Spleen (tissue), 11 donors: ENCODE results near the gene CCPG1. TPM values are rescaled to one million over a fixed set of nuclear protein-coding genes. Genes with fewer than 3 reads are reported as not detected.

Experiments
- DNase-seq: peaks from one replicate; pipeline ENCODE4 v3.0.0-alpha.2; 2020
- H3K27ac ChIP-seq, 8 donors: fragments of 200-600 bp; sonication (generic) in 7 of 8; 1 replicate in 4 of 8; 2 replicates in 4 of 8; pipeline versions ENCODE4 v1.5.0 to v1.8.0; 2016 to 2021; ENCODE audit warnings: inconsistent platforms in 4 of 8, mild to moderate bottlenecking in 4 of 8, moderate library complexity in 1 of 8
- H3K27me3 ChIP-seq, 7 donors: fragments of 200-600 bp; sonication (generic) in 6 of 7; replicated peaks in 1 of 7; 1 replicate in 4 of 7; 2 replicates in 3 of 7; pipeline versions ENCODE4 v1.5.0 to v1.8.0; 2016 to 2021; ENCODE audit warnings: inconsistent platforms in 3 of 7, mild to moderate bottlenecking in 1 of 7
- H3K36me3 ChIP-seq, 6 donors: fragments of 200-600 bp; sonication (generic) in 5 of 6; 1 replicate in 4 of 6; 2 replicates in 2 of 6; pipeline versions ENCODE4 v1.5.0 to v1.8.0; 2016 to 2021; ENCODE audit warnings: inconsistent platforms in 2 of 6
- H3K4me1 ChIP-seq, 6 donors: fragments of 200-600 bp; sonication (generic) in 5 of 6; 1 replicate in 3 of 6; 2 replicates in 3 of 6; pipeline versions ENCODE4 v1.5.0 to v1.8.0; 2016 to 2021; ENCODE audit warnings: inconsistent platforms in 3 of 6
- H3K4me3 ChIP-seq, 8 donors: fragments of 200-600 bp; sonication (generic) in 7 of 8; 1 replicate in 4 of 8; 2 replicates in 4 of 8; pipeline versions ENCODE4 v1.5.0 to v1.8.0; 2016 to 2021; ENCODE audit warnings: inconsistent platforms in 4 of 8, mild to moderate bottlenecking in 4 of 8, moderate library complexity in 2 of 8
- H3K9me3 ChIP-seq, 8 donors: fragments of 200-600 bp; sonication (generic) in 7 of 8; 1 replicate in 4 of 8; 2 replicates in 4 of 8; pipeline versions ENCODE4 v1.5.0 to v1.8.0; 2016 to 2021; ENCODE audit warnings: inconsistent platforms in 4 of 8
- CTCF ChIP-seq, 11 experiments: fragments of 200-600 bp in 7 of 11; fragments of 450-650 bp in 4 of 11; sonication (generic) in 4 of 11; IDR thresholded peaks in 8 of 11; conservative IDR thresholded peaks in 3 of 11; 1 replicate in 7 of 11; 2 replicates in 4 of 11; pipeline versions ENCODE4 v1.4.0 to v1.8.0; 2016 to 2021; ENCODE audit warnings: antibody characterized with exemption in 11 of 11, inconsistent platforms in 4 of 11, mild to moderate bottlenecking in 1 of 11
- POLR2A ChIP-seq, 3 donors: fragments of 450-650 bp; IDR thresholded peaks; one replicate each; pipeline ENCODE4 v1.5.1; 2017; ENCODE audit warnings: antibody characterized with exemption in 3 of 3, mild to moderate bottlenecking in 1 of 3
- POLR2AphosphoS5 ChIP-seq, 3 donors: sonication (generic); formaldehyde crosslinking; IDR thresholded peaks; one replicate each; pipeline ENCODE4 v1.5.1; 2017; ENCODE audit warnings: antibody characterized with exemption in 3 of 3
- WGBS, 5 donors: extraction: QIAGEN DNeasy Blood & Tissue Kit in 3 of 5; methylation state at CpG; one replicate each; pipeline versions ENCODE4 v1.1.5 to v1.1.7; 2013 to 2018; 5-methylcytosine and 5-hydroxymethylcytosine counted together
- intact Hi-C: fragments of 100-400 bp; cut with DNase I; formaldehyde crosslinking; loops from one replicate; pipeline ENCODE4 v1.15.0; 2023; ENCODE audit warnings: low total_unique reads
- polyA plus RNA-seq, 3 donors: library from polyadenylated mRNA; stranded (reverse); fragments of 200-250 nt; gene quantifications; one replicate each; pipeline ENCODE4 v1.2.1, GENCODE V29; 2013
- total RNA-seq, 7 donors: library from RNA; depleted of rRNA in 3 of 7; stranded (reverse); fragments of >200 nt in 3 of 7; fragmentation: NEBNext Ultra II Directional in 4 of 7; extraction: Animal tissue kit (Norgen Biotek cat#: 25700) in 4 of 7; gene quantifications; one replicate each; pipeline versions ENCODE4 v1.1.0 to v1.2.1, GENCODE V29; 2016 to 2021
- donor health status: healthy with polysubstance abuse.
- donor health status: DM: no; HTN: no; CAD: no; lungs with moderate emphysema.
- donor health status: DM: no; HTN: no; CAD: no.
- donor health status: Bipolar disorder and iron deficiency.
- donor health status: healthy.
- donor health status: DM: no; HTN: no; CAD: no.
- donor health status: DM: yes; HTN: yes; CAD: no.

Gene CCPG1
- total and polyA plus RNA-seq, 10 donors, result 9.5 to 103 (median 65.0) TPM

DNA sequence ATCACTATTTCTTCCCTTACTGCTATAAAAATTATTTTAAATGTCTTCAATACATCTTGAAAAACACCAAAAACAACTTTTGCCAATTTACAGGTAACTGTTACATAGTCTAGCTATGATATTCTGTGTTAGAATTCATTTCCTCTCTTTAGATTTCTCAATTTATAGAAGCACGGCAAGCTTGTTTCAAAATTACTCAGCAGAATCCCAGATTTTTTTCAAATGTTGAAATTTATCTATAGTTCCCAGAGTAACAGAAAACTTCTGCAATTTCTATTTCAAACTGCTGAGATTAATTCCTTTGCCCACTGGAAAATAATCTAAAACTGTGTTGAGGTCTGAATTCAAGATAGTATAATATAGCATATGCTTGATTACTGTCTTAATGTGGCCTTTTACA lies 41.2 kb downstream of the CCPG1 start:
- intact Hi-C loops, result no loop called here
- H3K4me1 ChIP-seq, result peaks cover 0 to 10% (median under 1%) of the 10 kb centered on the region in 6 donors
- no peak overlapping the region for H3K27ac ChIP-seq
- 34 to 85% (median 44%) methylated on average over 1 of the region's 1 CpG for WGBS, 5 donors
- no peaks in the 10 kb centered on the region for H3K27me3 ChIP-seq
- DNase-seq, result no peak
- no peaks in the 10 kb centered on the region for H3K9me3 ChIP-seq
- H3K36me3 ChIP-seq, result peaks cover 0 to 87% (median 46%) of the 10 kb centered on the region in 6 donors
- no peak overlapping the region for H3K4me3 ChIP-seq
- TF ChIP-seq POLR2A (IDR thresholded peaks at IDR 0.05) (no peak), POLR2AphosphoS5 (IDR thresholded peaks at IDR 0.05) (no peak), CTCF (IDR thresholded peaks at IDR 0.05 in 8 of 11, conservative IDR thresholded peaks at IDR 0.05 in 3 of 11) (no peak)

DNA sequence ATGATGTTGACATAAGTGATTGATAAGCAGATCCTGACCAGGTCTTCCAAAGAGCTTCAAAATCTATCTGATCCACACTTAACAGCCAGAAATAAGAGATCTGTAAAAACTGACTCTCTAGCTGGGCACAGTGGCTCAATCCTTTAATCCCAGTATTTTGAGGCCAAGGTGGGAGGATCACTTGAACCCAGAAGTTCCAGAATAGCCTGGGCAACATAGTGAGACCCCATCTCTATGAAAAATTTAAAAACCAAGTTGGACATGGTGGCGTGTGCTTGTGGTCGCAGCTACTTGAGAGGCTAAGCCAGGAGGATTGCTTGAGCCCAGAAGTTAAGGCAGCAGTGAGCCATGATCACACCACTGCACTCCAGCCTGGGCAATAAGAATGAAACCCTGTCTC lies 45.5 kb downstream of the CCPG1 start:
- TF ChIP-seq CTCF (IDR thresholded peaks at IDR 0.05 in 8 of 11, conservative IDR thresholded peaks at IDR 0.05 in 3 of 11), result no peak
- no peak for TF ChIP-seq POLR2A (IDR thresholded peaks at IDR 0.05)
- no peak for TF ChIP-seq POLR2AphosphoS5 (IDR thresholded peaks at IDR 0.05)
- Histone ChIP-seq H3K4me1 (peaks cover 0 to 10% (median 2%) of the 10 kb centered on the region in 6 donors), H3K27me3 (no peaks in the 10 kb centered on the region), H3K27ac (no peak overlapping the region), H3K36me3 (peaks cover 0 to 87% (median 41%) of the 10 kb centered on the region in 6 donors), H3K4me3 (no peak overlapping the region), H3K9me3 (no peaks in the 10 kb centered on the region)
- WGBS, 5 donors, result 91 to 100% (median 100%) methylated on average over 2 of the region's 2 CpGs
- no peak for DNase-seq
- intact Hi-C loops, result no loop called here

DNA sequence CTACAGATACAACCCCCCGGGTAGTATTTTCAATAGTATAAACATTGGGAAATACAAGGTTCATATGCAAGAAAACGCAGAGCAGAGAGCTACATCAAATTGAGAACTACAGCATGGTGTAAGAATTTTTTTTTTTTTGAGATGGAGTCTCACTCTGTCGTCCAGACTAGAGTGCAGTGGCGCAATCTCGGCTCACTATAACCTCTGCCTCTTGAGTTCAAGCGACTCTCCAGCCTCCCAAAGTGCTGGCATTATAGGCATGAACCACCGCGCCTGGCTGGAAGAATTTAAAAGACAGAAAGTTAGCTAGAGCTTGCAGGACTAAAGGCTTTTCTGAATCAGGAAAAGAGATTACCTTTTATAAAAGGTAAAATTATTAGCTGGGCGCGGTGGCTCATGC lies 47.1 kb downstream of the CCPG1 start:
- Histone ChIP-seq H3K9me3 (no peaks in the 10 kb centered on the region), H3K27me3 (no peaks in the 10 kb centered on the region), H3K36me3 (peaks cover 0 to 99% (median 51%) of the 10 kb centered on the region in 6 donors), H3K4me3 (no peak overlapping the region), H3K4me1 (peaks cover 0 to 5% (median 0%) of the 10 kb centered on the region in 6 donors), H3K27ac (no peak overlapping the region)
- DNase-seq, result no peak
- WGBS, 5 donors, result 86 to 90% (median 89%) methylated on average over 10 of the region's 10 CpGs
- intact Hi-C loops, result no loop called here
- no peak for TF ChIP-seq CTCF (IDR thresholded peaks at IDR 0.05 in 8 of 11, conservative IDR thresholded peaks at IDR 0.05 in 3 of 11)

DNA sequence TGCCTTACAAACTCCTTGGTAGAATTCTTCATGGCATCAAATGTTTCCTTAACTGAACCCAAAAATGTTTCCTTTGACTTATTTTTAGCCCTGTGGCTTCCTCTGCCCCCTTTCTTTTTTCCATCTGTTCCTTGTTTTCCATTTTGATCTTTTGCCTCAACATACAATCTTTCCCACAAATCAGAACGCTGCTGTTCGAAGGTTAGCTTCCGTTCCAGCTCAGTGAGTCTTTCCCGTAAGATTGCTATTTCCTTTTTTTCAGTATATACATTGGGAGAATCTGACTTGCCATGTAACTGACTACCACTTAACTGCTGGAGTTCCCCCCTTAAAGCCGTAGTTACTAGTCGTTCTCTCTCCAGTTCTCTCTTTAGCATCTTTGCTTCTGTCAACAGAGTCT lies 47.9 kb downstream of the CCPG1 start:
- Histone ChIP-seq H3K9me3 (no peaks in the 10 kb centered on the region), H3K27ac (no peak overlapping the region), H3K4me3 (no peak overlapping the region), H3K27me3 (no peaks in the 10 kb centered on the region), H3K36me3 (peaks cover 0 to 99% (median 59%) of the 10 kb centered on the region in 6 donors), H3K4me1 (peaks cover 0 to 5% (median 0%) of the 10 kb centered on the region in 6 donors)
- WGBS, 5 donors, result 31 to 53% (median 36%) methylated on average over 6 of the region's 6 CpGs
- no peak for DNase-seq
- TF ChIP-seq POLR2AphosphoS5 (IDR thresholded peaks at IDR 0.05) (no peak), POLR2A (IDR thresholded peaks at IDR 0.05) (no peak), CTCF (IDR thresholded peaks at IDR 0.05 in 8 of 11, conservative IDR thresholded peaks at IDR 0.05 in 3 of 11) (no peak)
- intact Hi-C loops, result no loop called here
